H1 (cell line): ENCODE results near the gene HS6ST3. TPM values are rescaled to one million over a fixed set of nuclear protein-coding genes. Genes with fewer than 3 reads are reported as not detected.

ENCODE experiments used
- CTCF ChIA-PET: fragments of 300-600 bp; sonication (Branson Sonifier 250); formaldehyde crosslinking; loops from one replicate; lab custom pipeline; 2021; ENCODE audit not compliant: partially characterized antibody; lab: Charles Lee
- POLR2A ChIA-PET: fragments of 300-600 bp; sonication (Branson Sonifier 250); formaldehyde crosslinking; loops from one replicate; lab custom pipeline; 2021; ENCODE audit warnings: inconsistent platforms; ENCODE audit not compliant: partially characterized antibody; lab: Charles Lee
- DNase-seq, 2 experiments: peaks; one replicate each; pipeline versions ENCODE4 v3.0.0 to v3.0.0-alpha.2; 2010 to 2022; ENCODE audit warnings: low spot score in 2 of 2, low read depth in 1 of 2, mixed read lengths in 1 of 2
- FAIRE-seq: peaks from 2 replicates; lab custom pipeline; 2011; peaks lifted over from hg19 to GRCh38; lab: Jason Lieb, UNC
- H2AFZ ChIP-seq: 2 replicates; pipeline ENCODE4 v1.8.1; 2012; ENCODE audit warnings: low read length, inconsistent platforms
- H2AK5ac ChIP-seq: 2 replicates; pipeline ENCODE4 v1.6.1; 2013; ENCODE audit warnings: low read depth, low read length
- H2BK120ac ChIP-seq: replicated peaks from 2 replicates; pipeline ENCODE3; 2013; ENCODE audit warnings: low read depth, low read length, inconsistent platforms
- H2BK12ac ChIP-seq: 2 replicates; pipeline ENCODE4 v1.6.1; 2013; ENCODE audit warnings: low read depth, low read length
- H2BK15ac ChIP-seq: 2 replicates; pipeline ENCODE4 v1.6.1; 2013; ENCODE audit warnings: low read length
- H2BK20ac ChIP-seq: 2 replicates; pipeline ENCODE4 v1.6.1; 2013; ENCODE audit warnings: low read length
- H2BK5ac ChIP-seq: 2 replicates; pipeline ENCODE4 v1.6.1; 2013; ENCODE audit warnings: low read depth, low read length
- H3K14ac ChIP-seq: 2 replicates; pipeline ENCODE4 v1.6.1; 2013; ENCODE audit warnings: inconsistent platforms; ENCODE audit not compliant: insufficient read length
- H3K18ac ChIP-seq: 2 replicates; pipeline ENCODE4 v1.6.1; 2013; ENCODE audit warnings: low read length; ENCODE audit errors: extremely low read depth
- H3K23ac ChIP-seq: 2 replicates; pipeline ENCODE4 v1.6.1; 2013; ENCODE audit warnings: inconsistent platforms; ENCODE audit not compliant: insufficient read length
- H3K23me2 ChIP-seq: 2 replicates; pipeline ENCODE4 v1.6.1; 2013; ENCODE audit warnings: low read depth, low read length
- H3K27ac ChIP-seq: 2 replicates; pipeline ENCODE4 v1.6.1; 2011; ENCODE audit warnings: low read depth, low read length, inconsistent platforms
- H3K27me3 ChIP-seq, 4 experiments: replicated peaks in 1 of 4; 1 replicate in 1 of 4; 2 replicates in 3 of 4; pipeline versions ENCODE4 v1.6.1 to v1.8.1; 2011 to 2013; ENCODE audit warnings: low read length in 3 of 4, mild to moderate bottlenecking in 3 of 4, inconsistent platforms in 2 of 4, mixed read lengths in 2 of 4, moderate library complexity in 1 of 4; ENCODE audit not compliant: control insufficient read depth in 3 of 4, insufficient read depth in 3 of 4; ENCODE audit errors: extremely low read depth in 1 of 4
- H3K36me3 ChIP-seq, 4 experiments: 2 replicates each; pipeline versions ENCODE4 v1.6.1 to v1.8.1; 2011 to 2013; ENCODE audit warnings: mild to moderate bottlenecking in 4 of 4, low read length in 3 of 4, moderate library complexity in 2 of 4, control low read depth in 1 of 4, inconsistent platforms in 1 of 4; ENCODE audit not compliant: insufficient read depth in 4 of 4, control insufficient read depth in 2 of 4
- H3K4ac ChIP-seq: replicated peaks from 2 replicates; pipeline ENCODE3; 2013; ENCODE audit warnings: low read length, low read depth, mixed read lengths, inconsistent platforms; ENCODE audit not compliant: insufficient read length
- H3K4me1 ChIP-seq, 4 experiments: replicated peaks in 1 of 4; 1 replicate in 1 of 4; 2 replicates in 3 of 4; pipeline versions ENCODE4 v1.6.1 to v1.8.1; 2011 to 2013; ENCODE audit warnings: low read length in 3 of 4, inconsistent platforms in 2 of 4, mixed read lengths in 1 of 4; ENCODE audit not compliant: insufficient read depth in 4 of 4, control insufficient read depth in 3 of 4
- H3K4me2 ChIP-seq, 2 experiments: 2 replicates each; pipeline versions ENCODE4 v1.6.1 to v1.8.1; 2011 to 2013; ENCODE audit warnings: low read depth in 2 of 2, low read length in 2 of 2, control low read depth in 1 of 2, inconsistent platforms in 1 of 2, mild to moderate bottlenecking in 1 of 2; ENCODE audit not compliant: insufficient read depth in 1 of 2
- H3K4me3 ChIP-seq, 4 experiments: fragments of 200-600, 300-600 bp in 1 of 4; sonication (generic), shearing (Covaris generic), sonication (Bioruptor Twin) in 1 of 4; 2 replicates each; pipeline versions ENCODE4 v1.5.1 to v1.8.1; 2011 to 2016; ENCODE audit warnings: low read length in 4 of 4, low read depth in 3 of 4, control low read depth in 2 of 4, inconsistent platforms in 2 of 4, mild to moderate bottlenecking in 2 of 4, mixed read lengths in 1 of 4, moderate library complexity in 1 of 4; ENCODE audit not compliant: insufficient read depth in 2 of 4; ENCODE audit errors: extremely low read depth in 1 of 4
- H3K56ac ChIP-seq: replicated peaks from 2 replicates; pipeline ENCODE3; 2013; ENCODE audit warnings: low read depth, mild to moderate bottlenecking, mixed read lengths, low read length, inconsistent platforms; ENCODE audit not compliant: insufficient read length
- H3K79me1 ChIP-seq: 2 replicates; pipeline ENCODE4 v1.6.1; 2013; ENCODE audit warnings: low read depth, low read length, control low read depth
- H3K79me2 ChIP-seq, 2 experiments: 2 replicates each; pipeline versions ENCODE4 v1.6.1 to v1.8.1; 2012 to 2013; ENCODE audit warnings: low read length in 2 of 2, mild to moderate bottlenecking in 2 of 2, inconsistent platforms in 1 of 2; ENCODE audit not compliant: insufficient read depth in 2 of 2, control insufficient read depth in 1 of 2
- H3K9ac ChIP-seq, 4 experiments: replicated peaks in 1 of 4; 1 replicate in 1 of 4; 2 replicates in 3 of 4; pipeline versions ENCODE4 v1.6.1 to v1.8.1; 2011 to 2013; ENCODE audit warnings: low read depth in 3 of 4, low read length in 3 of 4, control low read depth in 2 of 4, mild to moderate bottlenecking in 2 of 4, moderate library complexity in 2 of 4, inconsistent platforms in 1 of 4; ENCODE audit errors: extremely low read depth in 1 of 4
- H3K9me3 ChIP-seq, 2 experiments: 2 replicates each; pipeline versions ENCODE4 v1.6.1 to v1.8.1; 2012 to 2013; ENCODE audit warnings: mild to moderate bottlenecking in 2 of 2, moderate library complexity in 2 of 2, control low read depth in 1 of 2, inconsistent platforms in 1 of 2, low read depth in 1 of 2, low read length in 1 of 2, mixed read lengths in 1 of 2; ENCODE audit not compliant: insufficient read depth in 2 of 2
- H4K20me1 ChIP-seq, 2 experiments: replicated peaks in 1 of 2; 2 replicates each; pipeline versions ENCODE3 to v1.8.1; 2011 to 2013; ENCODE audit warnings: inconsistent platforms in 2 of 2, low read length in 2 of 2, mild to moderate bottlenecking in 1 of 2; ENCODE audit not compliant: insufficient read depth in 2 of 2, control insufficient read depth in 1 of 2
- H4K5ac ChIP-seq: 2 replicates; pipeline ENCODE4 v1.6.1; 2013; ENCODE audit warnings: low read length, low read depth, mixed read lengths, inconsistent platforms; ENCODE audit not compliant: insufficient read length
- H4K8ac ChIP-seq: 2 replicates; pipeline ENCODE4 v1.8.0; 2013; ENCODE audit warnings: mild to moderate bottlenecking, moderate library complexity, low read length, inconsistent platforms; ENCODE audit not compliant: insufficient read depth; ENCODE audit errors: extremely low read depth
- H4K91ac ChIP-seq: replicated peaks from 2 replicates; pipeline ENCODE3; 2013; ENCODE audit warnings: low read length, mixed read lengths, inconsistent platforms; ENCODE audit not compliant: insufficient read length
- CREB1 ChIP-seq: IDR thresholded peaks from 2 replicates; pipeline ENCODE4 v1.6.1; 2012; ENCODE audit warnings: inconsistent platforms
- JUN ChIP-seq: IDR thresholded peaks from 2 replicates; pipeline ENCODE4 v1.6.1; 2011; ENCODE audit warnings: low read depth, mild to moderate bottlenecking, improper control_type of control experiment, low read length
- SIX5 ChIP-seq: IDR thresholded peaks from 2 replicates; pipeline ENCODE4 v1.6.1; 2011; ENCODE audit warnings: mild to moderate bottlenecking, low read depth, low read length
- polyA plus RNA-seq, 7 experiments: library from polyadenylated mRNA; depleted of rRNA in 3 of 7; stranded (reverse) in 5 of 7; unstranded in 2 of 7; fragments of >200 nt in 5 of 7; fragments of 200-250 nt in 2 of 7; gene quantifications; 1 replicate in 5 of 7; 2 replicates in 1 of 7; 4 replicates in 1 of 7; pipeline versions ENCODE4 v1.2.1 to v1.2.3, GENCODE V29; 2011 to 2013; ENCODE audit warnings: missing spikeins in 2 of 7, mixed read lengths in 2 of 7
- total RNA-seq: library from RNA; stranded (reverse); fragmentation: NEBNext Ultra II Directional; extraction: Animal tissue kit (Norgen Biotek cat#: 25700); gene quantifications from 2 replicates; pipeline ENCODE4 v1.2.1, GENCODE V29; 2021

HS6ST3 gene
- total and polyA plus RNA-seq, 2 of the 8 experiments (the other 6 are each of a cell fraction or from before 2014, with no cell fraction given): 0.45 to 1.2 TPM

DNA sequence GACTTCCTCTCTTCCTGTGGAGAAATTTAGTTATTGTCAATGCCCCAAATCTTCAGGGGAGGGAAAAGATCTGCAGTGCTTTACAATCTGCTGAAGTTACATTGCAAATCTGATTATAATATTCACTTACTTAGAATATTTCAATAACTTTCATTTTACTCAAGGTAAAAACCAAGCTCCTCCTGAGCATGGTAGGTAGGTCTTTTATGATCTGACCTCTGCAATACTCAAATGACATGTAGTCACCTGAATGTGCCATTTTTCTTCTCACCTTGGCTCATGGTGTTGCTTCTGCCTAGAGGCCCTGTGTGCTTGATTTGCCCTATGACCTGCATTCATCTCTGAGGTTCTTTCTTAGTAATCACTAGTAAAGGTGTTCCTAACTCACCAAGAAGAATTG lies 331.4 kb downstream of the HS6ST3 start:
- H2BK12ac ChIP-seq: no peak overlapping the region
- H2AK5ac ChIP-seq: no peak overlapping the region
- H3K4me2 ChIP-seq: no peak overlapping the region
- H3K4me1 ChIP-seq: peaks cover 0 to 5% (median 0%) of the 10 kb centered on the region in 4 experiments; a peak in 3 of 7 replicates
- no peak for DNase-seq
- no peak overlapping the region for H3K14ac ChIP-seq
- H3K79me1 ChIP-seq: no peaks in the 10 kb centered on the region
- POLR2A ChIA-PET: no interaction called here
- H3K56ac ChIP-seq: no peak overlapping the region
- no peaks in the 10 kb centered on the region for H3K79me2 ChIP-seq
- TF ChIP-seq CREB1: no peak
- TF ChIP-seq SIX5: no peak
- no peak for TF ChIP-seq JUN
- TF ChIP-seq, all 59 proteins: peak for 0
- H4K8ac ChIP-seq: no peak overlapping the region
- H3K27ac ChIP-seq: no peak overlapping the region
- H3K4me3 ChIP-seq: no peak overlapping the region
- no peak overlapping the region for H3K23ac ChIP-seq
- no peak overlapping the region for H4K5ac ChIP-seq
- H3K27me3 ChIP-seq: no peaks in the 10 kb centered on the region
- no peaks in the 10 kb centered on the region for H3K36me3 ChIP-seq
- H3K9me3 ChIP-seq: no peaks in the 10 kb centered on the region
- H2BK15ac ChIP-seq: no peak overlapping the region
- FAIRE-seq: no peak
- no peak overlapping the region for H4K91ac ChIP-seq
- H2AFZ ChIP-seq: no peak overlapping the region
- no peak overlapping the region for H3K9ac ChIP-seq
- no peak overlapping the region for H2BK120ac ChIP-seq
- no peak overlapping the region for H3K4ac ChIP-seq
- H4K20me1 ChIP-seq: no peaks in the 10 kb centered on the region
- no peak overlapping the region for H3K18ac ChIP-seq
- no peak overlapping the region for H2BK5ac ChIP-seq
- no peak overlapping the region for H2BK20ac ChIP-seq
- no peaks in the 10 kb centered on the region for H3K23me2 ChIP-seq
- CTCF ChIA-PET: no interaction called here
